GM23338 (cell line): Measurements from ENCODE around the gene MED28. TPM values are rescaled to one million over a fixed set of nuclear protein-coding genes. Genes with fewer than 3 reads are reported as not detected.

ENCODE experiments used
- ATAC-seq: fragments of 200-7000 bp; cut with Tn5 transposase; 3 replicates; pipeline ENCODE4 v1.9.1; 2020
- DNase-seq: peaks from one replicate; pipeline ENCODE4 v3.0.0-alpha.2; 2015; ENCODE audit warnings: low spot score
- H2AFZ ChIP-seq: fragments of 200-600 bp; sonication (generic); 2 replicates; pipeline ENCODE4 v1.8.0; 2016; ENCODE audit warnings: antibody characterized with exemption, mild to moderate bottlenecking, moderate library complexity
- H3F3A ChIP-seq: fragments of 200-600 bp; sonication (generic); replicated peaks from 2 replicates; pipeline ENCODE4 v1.8.0; 2017; ENCODE audit warnings: antibody characterized with exemption, mixed run types, low read depth
- H3K27ac ChIP-seq: fragments of 200-600 bp; sonication (generic); 2 replicates; pipeline ENCODE4 v1.6.1; 2016; ENCODE audit warnings: low read depth
- H3K27me3 ChIP-seq: fragments of 200-600 bp; sonication (generic); 2 replicates; pipeline ENCODE4 v1.8.0; 2016; ENCODE audit warnings: mild to moderate bottlenecking, mixed run types, moderate library complexity; ENCODE audit not compliant: insufficient read depth
- H3K36me3 ChIP-seq: fragments of 200-600 bp; sonication (generic); 2 replicates; pipeline ENCODE4 v1.8.0; 2016; ENCODE audit warnings: mild to moderate bottlenecking; ENCODE audit not compliant: insufficient read depth
- H3K4me1 ChIP-seq: fragments of 200-600 bp; sonication (generic); 2 replicates; pipeline ENCODE4 v1.8.0; 2016; ENCODE audit warnings: mild to moderate bottlenecking, moderate library complexity; ENCODE audit not compliant: insufficient read depth
- H3K4me2 ChIP-seq: fragments of 200-600 bp; sonication (generic); 2 replicates; pipeline ENCODE4 v1.7.1; 2017; ENCODE audit warnings: mixed run types
- H3K4me3 ChIP-seq: fragments of 200-600 bp; sonication (generic); 2 replicates; pipeline ENCODE4 v1.6.1; 2016; ENCODE audit warnings: mixed run types
- H3K79me2 ChIP-seq: fragments of 200-600 bp; sonication (generic); replicated peaks from 2 replicates; pipeline ENCODE4 v1.8.0; 2017; ENCODE audit warnings: mild to moderate bottlenecking; ENCODE audit not compliant: insufficient read depth
- H3K9me2 ChIP-seq: fragments of 200-600 bp; sonication (generic); 2 replicates; pipeline ENCODE4 v1.8.0; 2017; ENCODE audit not compliant: insufficient read depth
- H4K20me1 ChIP-seq: fragments of 200-600 bp; sonication (generic); replicated peaks from 2 replicates; pipeline ENCODE4 v1.8.0; 2017; ENCODE audit warnings: mild to moderate bottlenecking; ENCODE audit not compliant: insufficient read depth
- H3K27ac Mint-ChIP-seq: 2 replicates; pipeline ENCODE4 v1.8.0; 2020; ENCODE audit warnings: inconsistent platforms, mild to moderate bottlenecking, moderate library complexity, mixed read lengths
- H3K27me3 Mint-ChIP-seq: 3 replicates; pipeline ENCODE4 v1.8.0; 2022; ENCODE audit warnings: low read depth, mild to moderate bottlenecking, moderate library complexity, mixed read lengths, inconsistent platforms; ENCODE audit not compliant: insufficient read depth, poor library complexity
- H3K36me3 Mint-ChIP-seq: 3 replicates; pipeline ENCODE4 v1.8.0; 2021; ENCODE audit warnings: low read depth, mild to moderate bottlenecking, inconsistent platforms, moderate library complexity, mixed read lengths
- H3K4me1 Mint-ChIP-seq: 3 replicates; pipeline ENCODE4 v1.8.0; 2020; ENCODE audit warnings: mild to moderate bottlenecking, inconsistent platforms, mixed read lengths
- H3K4me3 Mint-ChIP-seq: 3 replicates; pipeline ENCODE4 v1.8.0; 2021; ENCODE audit warnings: moderate library complexity, mild to moderate bottlenecking, inconsistent platforms, mixed read lengths
- H3K9me3 Mint-ChIP-seq: 3 replicates; pipeline ENCODE4 v1.8.0; 2020; ENCODE audit warnings: moderate library complexity, mild to moderate bottlenecking, inconsistent platforms, mixed read lengths
- EZH2 ChIP-seq: fragments of 200-600 bp; sonication (generic); IDR thresholded peaks from one replicate; pipeline ENCODE4 v1.8.0; 2017; ENCODE audit warnings: antibody characterized with exemption, mild to moderate bottlenecking, low read depth; ENCODE audit not compliant: unreplicated experiment
- EZH2phosphoT487 ChIP-seq: fragments of 200-600 bp; sonication (generic); IDR thresholded peaks from one replicate; pipeline ENCODE4 v1.8.1; 2018; ENCODE audit warnings: antibody characterized with exemption; ENCODE audit not compliant: unreplicated experiment
- NANOG ChIP-seq: IDR thresholded peaks from 2 replicates; pipeline ENCODE4 v1.6.1; 2016; ENCODE audit warnings: antibody characterized with exemption, borderline replicate concordance
- POLR2AphosphoS5 ChIP-seq: IDR thresholded peaks from 2 replicates; pipeline ENCODE4 v1.6.1; 2016; ENCODE audit warnings: antibody characterized with exemption, low read depth
- REST ChIP-seq: IDR thresholded peaks from one replicate; pipeline ENCODE4 v1.6.1; 2018; ENCODE audit warnings: antibody characterized with exemption; ENCODE audit not compliant: unreplicated experiment
- STAT1 ChIP-seq: IDR thresholded peaks from one replicate; pipeline ENCODE4 v1.6.1; 2016; ENCODE audit warnings: antibody characterized with exemption; ENCODE audit not compliant: unreplicated experiment
- ZNF114 ChIP-seq: fragments of 250-450 bp; sonication (Bioruptor Pico); IDR thresholded peaks from 2 replicates; pipeline ENCODE4 v1.5.0; 2020; ENCODE audit warnings: mild to moderate bottlenecking, moderate library complexity
- ZNF462 ChIP-seq: fragments of 250-450 bp; sonication (Bioruptor Pico); IDR thresholded peaks from 2 replicates; pipeline ENCODE4 v1.5.0; 2020; ENCODE audit warnings: mild to moderate bottlenecking, moderate library complexity
- polyA plus RNA-seq: library from polyadenylated mRNA; unstranded; fragments of >200 nt; fragmentation: Nextera tagmentation; extraction: Ambion mirVana; gene quantifications from 2 replicates; pipeline ENCODE4 v1.2.1, GENCODE V29; 2016
- total RNA-seq: library from RNA; depleted of rRNA; stranded (reverse); fragments of >200 nt; shearing (Covaris generic); gene quantifications from 2 replicates; pipeline ENCODE4 v1.2.3, GENCODE V29; 2014

MED28 gene
- total and polyA plus RNA-seq, 2 experiments from 2014 or later, result 24.0 to 60.9 TPM

DNA sequence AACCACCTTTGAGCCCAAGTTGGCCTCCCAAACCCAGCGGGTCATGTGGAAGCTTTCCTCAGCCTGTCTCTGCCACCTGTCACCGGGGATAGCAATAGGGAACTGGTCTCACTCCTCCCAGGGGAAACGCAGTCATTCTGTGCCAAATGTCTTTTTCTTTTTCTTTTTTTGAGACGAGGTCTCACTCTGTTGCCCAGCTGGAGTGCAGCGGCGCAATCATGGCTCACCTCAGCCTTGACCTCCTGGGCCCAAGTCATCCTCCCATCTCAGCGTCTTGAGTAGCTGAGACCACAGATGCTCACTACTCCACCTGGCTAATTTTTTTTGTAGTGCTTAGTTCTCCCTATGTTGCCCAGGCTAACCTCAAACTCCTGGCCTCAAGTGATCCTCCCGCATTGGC is 40.3 kb downstream of the MED28 start (continued):
- TF ChIP-seq ZNF462, result no peak
- TF ChIP-seq EZH2, result no peak
- no peak for TF ChIP-seq ZNF114 (CRISPR knock-in tag)
- no peak for TF ChIP-seq REST
- no peak for TF ChIP-seq STAT1

GRCh38 chr4:17657090-17657489 is 42.6 kb downstream of the MED28 start:
- no peak overlapping the region for H3K27ac ChIP-seq
- DNase-seq (no peak), ATAC-seq (no peak)
- Mint-ChIP-seq H3K4me1 (no peaks in the 10 kb centered on the region), H3K4me3 (no peak overlapping the region), H3K27ac (no peak overlapping the region), H3K36me3 (no peaks in the 10 kb centered on the region), H3K27me3 (peaks cover 9% of the 10 kb centered on the region), H3K9me3 (no peaks in the 10 kb centered on the region)
- H4K20me1 ChIP-seq, result no peaks in the 10 kb centered on the region
- TF ChIP-seq EZH2phosphoT487 (no peak), POLR2AphosphoS5 (no peak), NANOG (no peak)
- H3K36me3 ChIP-seq, result no peaks in the 10 kb centered on the region
- no peak overlapping the region for H3K4me3 ChIP-seq
- no peak overlapping the region for H2AFZ ChIP-seq
- no peaks in the 10 kb centered on the region for H3F3A ChIP-seq
- H3K4me1 ChIP-seq, result no peaks in the 10 kb centered on the region
- no peak overlapping the region for H3K4me2 ChIP-seq
- no peaks in the 10 kb centered on the region for H3K27me3 ChIP-seq
- no peaks in the 10 kb centered on the region for H3K79me2 ChIP-seq
- H3K9me2 ChIP-seq, result no peaks in the 10 kb centered on the region
